ENCODE measurements around the gene ZNF497. TPM values are rescaled to one million over a fixed set of nuclear protein-coding genes. Genes with fewer than 3 reads are reported as not detected.
A peak's percentile ranks its signal among the peaks of the same experiment; 100 is the strongest.

Gene ZNF497
- total and polyA plus RNA-seq, 9 of the 15 experiments (the other 6 are each of a cell fraction or from before 2014, with no cell fraction given) = 0.06 to 0.98 (median 0.44) TPM; not detected in 1

- TF ChIP-seq ZNF407 (IDR thresholded peaks at IDR 0.05; ENCODE audit: low read depth) (no peak), SMARCA5 (IDR thresholded peaks at IDR 0.05) (no peak), RAD51 (IDR thresholded peaks at IDR 0.05; ENCODE audit: borderline replicate concordance, low read depth) (no peak), GATAD2B (IDR thresholded peaks at IDR 0.05; ENCODE audit: borderline replicate concordance) (no peak), KDM4B (IDR thresholded peaks at IDR 0.05; ENCODE audit: borderline replicate concordance in 2 of 2, low read depth in 1 of 2) (peak in 1 of 2 experiments; percentile 93; a peak in 2 of 4 replicates), ID3 (CRISPR knock-in tag; IDR thresholded peaks at IDR 0.05) (no peak), ID3 (tag; IDR thresholded peaks at IDR 0.05) (peak; percentile 92; the same call in 1 of the 2 replicates), TFE3 (CRISPR knock-in tag; IDR thresholded peaks at IDR 0.05) (no peak), CSDE1 (IDR thresholded peaks at IDR 0.05) (no peak), CHAMP1 (IDR thresholded peaks at IDR 0.05) (no peak), HNRNPH1 (optimal IDR thresholded peaks at IDR 0.05; ENCODE audit: low read depth, low read length) (no peak), PTBP1 (IDR thresholded peaks at IDR 0.05; ENCODE audit: low read depth, low read length) (no peak), RBM15 (IDR thresholded peaks at IDR 0.05; ENCODE audit: insufficient read depth, low read length) (no peak), ZNF184 (CRISPR knock-in tag; IDR thresholded peaks at IDR 0.05) (no peak)
Observed at GRCh38 chr19:58326914-58327726, 35.4 kb downstream of the ZNF497 start, which contains the start of gene ZSCAN22 (continued).

All from K562 (cell line).